Mesenteric fat pad (tissue), 1 donor: ENCODE results near the gene ADAMTS18. TPM values are rescaled to one million over a fixed set of nuclear protein-coding genes. Genes with fewer than 3 reads are reported as not detected.

ENCODE experiments used
- DNase-seq: peaks from one replicate; pipeline ENCODE4 v3.0.0-alpha.2; 2020; ENCODE audit warnings: low spot score
- total RNA-seq: library from RNA; stranded (reverse); fragmentation: NEBNext Ultra II Directional; extraction: Animal tissue kit (Norgen Biotek cat#: 25700); gene quantifications from one replicate; pipeline ENCODE4 v1.2.1, GENCODE V29; 2021
- donor health status: DM: yes; HTN: yes; CAD: no.

Gene ADAMTS18
- total RNA-seq, 1 donor from 2014 or later: 10.4 TPM

DNA sequence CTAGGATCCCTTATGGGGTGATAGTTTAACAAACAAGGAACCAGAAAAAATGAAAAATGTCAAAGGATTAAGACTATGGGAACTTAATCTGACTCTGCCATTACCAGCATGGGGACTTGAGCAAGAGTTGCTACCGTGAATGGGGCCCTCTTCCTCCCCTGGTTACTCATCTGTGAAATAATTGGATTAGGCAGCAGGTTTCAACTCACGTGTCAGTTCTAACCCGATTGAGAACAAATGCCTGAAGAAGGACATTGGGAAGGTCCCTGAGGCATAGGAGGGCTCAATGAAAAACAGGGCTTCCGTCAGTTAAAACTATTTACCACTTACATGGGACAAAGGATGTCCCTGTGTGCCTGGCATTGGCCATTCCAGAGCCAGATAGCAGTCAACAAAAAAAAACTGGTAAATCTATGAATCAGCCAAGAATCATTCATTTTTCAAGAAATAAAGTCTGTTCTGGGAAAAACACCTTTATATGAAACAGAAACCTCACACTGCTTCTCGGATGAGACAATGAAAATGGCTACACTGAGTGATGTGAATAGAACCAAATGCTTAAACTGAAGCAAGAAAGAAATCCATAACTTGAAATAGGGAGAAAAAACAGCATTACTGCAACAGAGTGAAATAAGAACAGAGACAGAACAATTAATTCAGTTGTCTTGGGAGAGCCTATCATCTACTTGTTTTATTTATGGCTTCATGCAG, 104.3 kb downstream of the ADAMTS18 start:
- no peak for DNase-seq

DNA sequence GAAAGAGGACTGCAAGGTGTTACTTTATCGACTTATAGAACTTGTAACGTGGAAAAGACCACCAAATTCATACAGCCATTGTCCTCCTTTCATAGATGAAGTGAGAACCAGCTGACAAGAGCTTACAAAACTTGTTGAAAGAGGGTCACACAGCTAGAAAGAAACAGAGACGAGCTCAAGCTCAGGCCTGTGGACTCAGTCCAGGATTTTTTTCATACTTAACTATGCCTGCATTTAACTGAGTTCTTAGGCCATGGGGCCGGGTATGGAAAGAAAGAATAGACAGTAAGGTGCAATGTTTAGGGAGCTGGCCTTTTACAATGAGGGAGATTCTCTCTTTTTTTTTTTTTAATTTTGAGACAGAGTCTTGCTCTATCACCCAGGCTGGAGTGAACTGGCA, 106.1 kb downstream of the ADAMTS18 start:
- DNase-seq: no peak

DNA sequence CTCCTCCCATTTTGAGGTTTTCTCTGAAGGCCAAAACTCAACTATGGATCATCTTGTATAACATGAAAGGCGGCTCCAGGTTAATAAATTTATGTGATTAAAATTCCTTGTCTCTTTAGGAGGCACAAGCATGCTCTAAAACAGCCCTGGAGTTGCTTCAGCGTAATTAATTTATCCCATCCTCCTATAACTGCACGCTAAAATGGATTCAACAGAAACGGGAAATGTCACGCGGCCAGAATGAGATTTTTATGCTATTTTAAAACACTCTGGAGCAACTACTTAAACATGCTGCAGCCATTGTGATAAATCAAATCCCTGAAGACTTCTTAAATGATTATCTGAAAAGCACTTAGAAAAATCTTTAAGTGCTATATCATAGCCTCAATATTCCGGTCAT, 106.6 kb downstream of the ADAMTS18 start:
- no peak for DNase-seq

- no peak for DNase-seq
These were observed 107.1 kb downstream of the ADAMTS18 start for GRCh38 chr16:77327717-77328116.

GRCh38 chr16:77324729-77325128, 110.1 kb downstream of the ADAMTS18 start:
- no peak for DNase-seq

GRCh38 chr16:77323695-77324094, 111.1 kb downstream of the ADAMTS18 start:
- no peak for DNase-seq

GRCh38 chr16:77322757-77323156, 112.1 kb downstream of the ADAMTS18 start:
- DNase-seq: no peak

- no peak for DNase-seq
These were observed 117.8 kb downstream of the ADAMTS18 start for GRCh38 chr16:77317059-77317458.

DNA sequence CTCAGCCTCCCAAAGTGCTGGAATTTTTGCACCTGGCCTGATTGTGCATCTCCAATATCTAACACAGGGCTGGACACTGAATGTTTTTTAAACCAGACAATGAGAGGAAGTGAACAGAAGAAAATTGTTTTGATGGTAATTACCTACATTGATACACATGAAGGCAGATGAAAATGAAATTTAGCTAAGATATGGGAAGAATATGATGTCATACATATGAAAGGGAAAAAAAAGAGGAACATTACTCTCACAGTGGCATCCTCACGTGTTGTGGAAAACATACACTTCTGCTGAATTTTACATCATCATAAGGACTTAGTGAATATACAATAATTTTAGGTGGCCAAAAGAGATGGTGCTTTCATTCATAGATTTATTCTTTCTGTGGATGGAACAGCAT, 124.0 kb downstream of the ADAMTS18 start:
- DNase-seq: no peak

GRCh38 chr16:77308163-77308561, 126.7 kb downstream of the ADAMTS18 start:
- no peak for DNase-seq

GRCh38 chr16:77307426-77308162, 127.2 kb downstream of the ADAMTS18 start:
- DNase-seq: no peak

- DNase-seq: no peak
These were observed 128.8 kb downstream of the ADAMTS18 start for GRCh38 chr16:77306075-77306474.

GRCh38 chr16:77304877-77305276, 130.0 kb downstream of the ADAMTS18 start:
- no peak for DNase-seq

- DNase-seq: no peak
These were observed 130.7 kb downstream of the ADAMTS18 start for GRCh38 chr16:77304134-77304533.

GRCh38 chr16:77302674-77303073, 132.2 kb downstream of the ADAMTS18 start:
- DNase-seq: no peak

- no peak for DNase-seq
These were observed 132.6 kb downstream of the ADAMTS18 start for GRCh38 chr16:77302249-77302648.

DNA sequence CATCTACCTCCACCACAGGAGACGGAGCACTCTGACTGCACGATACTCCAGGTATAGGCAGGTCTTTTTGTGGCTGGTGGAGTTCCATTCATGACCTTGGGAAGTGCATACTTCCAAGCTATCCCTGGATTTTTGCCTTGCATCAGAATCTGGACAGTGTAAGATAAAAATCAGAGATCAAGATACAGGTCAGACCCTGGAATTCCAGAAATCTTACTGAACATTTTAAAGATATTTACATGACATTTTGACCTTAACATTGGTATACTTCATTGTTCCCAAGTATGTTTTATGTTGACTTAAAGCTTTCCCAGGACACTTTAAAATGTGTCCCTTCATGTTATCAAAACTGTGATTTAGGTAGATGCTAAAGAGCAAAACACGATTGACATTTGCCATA, 134.6 kb downstream of the ADAMTS18 start:
- DNase-seq: no peak

GRCh38 chr16:77299395-77299794, 135.4 kb downstream of the ADAMTS18 start:
- no peak for DNase-seq

DNA sequence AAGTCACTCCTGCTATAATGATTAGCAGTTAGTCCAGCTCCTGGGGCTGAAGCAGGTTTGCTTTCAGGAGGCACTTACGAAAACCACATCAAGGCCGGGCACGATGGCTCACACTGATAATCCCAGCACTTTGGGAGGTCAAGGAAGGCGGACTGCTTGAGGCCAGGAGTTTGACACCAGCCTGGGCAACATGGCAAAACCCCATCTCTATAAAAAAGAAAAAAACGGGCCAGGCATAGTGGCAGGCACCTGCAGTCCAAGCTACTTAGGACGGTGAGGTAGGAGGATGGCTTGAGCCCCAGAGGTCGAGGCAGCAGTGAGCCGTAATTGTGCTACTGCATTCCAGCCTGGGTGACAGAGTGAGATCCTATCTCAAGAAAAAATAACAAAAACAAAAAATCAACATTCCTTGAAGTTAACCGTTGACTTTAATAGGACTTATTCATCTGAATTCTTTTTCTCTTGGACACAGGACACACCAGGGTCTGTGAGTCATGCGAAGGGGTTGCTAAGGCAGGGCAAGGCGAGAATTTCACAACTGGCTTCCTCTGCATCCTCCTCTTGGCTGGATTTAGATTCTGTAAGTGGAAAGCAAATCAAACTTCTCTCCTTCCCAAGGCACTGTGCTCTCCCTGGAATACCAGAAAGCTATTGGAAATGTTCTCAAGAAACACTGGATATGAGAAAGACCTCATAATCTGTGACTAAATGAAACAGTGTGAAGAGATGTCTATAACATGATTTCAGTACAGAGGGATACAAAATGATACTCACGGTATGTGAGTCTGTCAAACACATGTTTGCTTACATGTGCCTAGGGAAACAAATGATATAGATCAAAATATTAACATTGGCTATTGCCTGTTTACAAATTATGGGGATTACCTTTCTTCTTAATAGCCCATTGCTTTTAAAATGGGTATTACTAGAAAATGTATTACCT, 136.1 kb downstream of the ADAMTS18 start:
- no peak for DNase-seq

DNA sequence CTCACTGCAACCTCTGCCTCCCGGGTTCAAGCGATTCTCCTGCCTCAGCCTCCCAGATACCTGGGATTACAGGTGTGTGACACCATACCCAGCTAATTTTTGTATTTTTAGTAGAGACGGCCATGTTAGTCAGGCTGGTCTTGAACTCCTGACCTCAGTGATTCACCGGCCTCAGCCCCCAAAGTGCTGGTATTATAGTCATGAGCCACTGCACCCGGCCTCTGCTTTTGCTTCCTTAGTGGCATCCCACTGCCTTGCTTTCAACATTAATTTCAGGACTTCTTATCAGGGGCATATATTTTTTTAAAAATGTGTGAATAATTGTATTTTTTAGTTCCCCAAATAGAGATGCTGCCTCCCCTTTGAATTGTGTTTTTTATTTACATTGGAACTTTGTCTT, 136.8 kb downstream of the ADAMTS18 start:
- DNase-seq: no peak

GRCh38 chr16:77295896-77296295, 138.9 kb downstream of the ADAMTS18 start:
- no peak for DNase-seq
